IMR-90 (cell line): ENCODE results near the gene NOC2L. TPM values are rescaled to one million over a fixed set of nuclear protein-coding genes. Genes with fewer than 3 reads are reported as not detected.

Experiments
- ATAC-seq: fragments of 200-7000 bp; cut with Tn5 transposase; 2 replicates; pipeline ENCODE4 v1.9.1; 2020; ENCODE audit warnings: low read depth, mild to moderate bottlenecking, moderate library complexity
- BruUV-seq: library from RNA; stranded (reverse); fragments of 400-500 nt; replicated peaks from 2 replicates; lab custom pipeline; 2021; lab: Mats Ljungman, UMichigan
- CTCF ChIA-PET: fragments of 300-600 bp; formaldehyde crosslinking; extraction: SDS; loops from one replicate; lab custom pipeline; 2021; ENCODE audit warnings: antibody characterized with exemption; lab: Yijun Ruan, JAX
- POLR2A ChIA-PET: fragments of 300-600 bp; sonication (Branson Sonifier 250); formaldehyde crosslinking; loops from one replicate; lab custom pipeline; 2022; ENCODE audit warnings: antibody characterized with exemption; ENCODE audit not compliant: unreplicated experiment; lab: Charles Lee
- DNase-seq: peaks from one replicate; pipeline ENCODE4 v3.0.0; 2013
- H2AFZ ChIP-seq: replicated peaks from 2 replicates; pipeline ENCODE3; 2013; ENCODE audit warnings: low read length, mild to moderate bottlenecking; ENCODE audit not compliant: poor library complexity
- H2AK5ac ChIP-seq: 2 replicates; pipeline ENCODE4 v1.6.1; 2013; ENCODE audit warnings: low read depth, low read length, inconsistent platforms
- H2AK9ac ChIP-seq: replicated peaks from 2 replicates; pipeline ENCODE3; 2013; ENCODE audit warnings: mild to moderate bottlenecking, low read depth, low read length, moderate library complexity; ENCODE audit not compliant: poor library complexity
- H2BK120ac ChIP-seq: 2 replicates; pipeline ENCODE4 v1.6.1; 2013; ENCODE audit warnings: low read depth, low read length, inconsistent platforms
- H2BK15ac ChIP-seq: 3 replicates; pipeline ENCODE4 v1.6.1; 2013; ENCODE audit warnings: low read depth, low read length, inconsistent platforms
- H2BK20ac ChIP-seq: 2 replicates; pipeline ENCODE4 v1.6.1; 2013; ENCODE audit warnings: low read depth, mild to moderate bottlenecking, inconsistent platforms, low read length, moderate library complexity
- H2BK5ac ChIP-seq: 2 replicates; pipeline ENCODE4 v1.6.1; 2013; ENCODE audit warnings: mild to moderate bottlenecking, low read depth, low read length, inconsistent platforms; ENCODE audit not compliant: poor library complexity, severe bottlenecking
- H3K14ac ChIP-seq: replicated peaks from 2 replicates; pipeline ENCODE4 v1.6.1; 2013; ENCODE audit warnings: low read depth, low read length, inconsistent platforms
- H3K18ac ChIP-seq: 2 replicates; pipeline ENCODE4 v1.6.1; 2013; ENCODE audit warnings: low read depth, low read length, control low read depth
- H3K23ac ChIP-seq: 2 replicates; pipeline ENCODE4 v1.6.1; 2013; ENCODE audit warnings: low read depth, low read length, inconsistent platforms
- H3K27ac ChIP-seq: 2 replicates; pipeline ENCODE4 v1.5.1; 2013; ENCODE audit warnings: mild to moderate bottlenecking, control low read depth, low read length; ENCODE audit not compliant: insufficient read depth
- H3K27me3 ChIP-seq: 2 replicates; pipeline ENCODE4 v1.6.1; 2013; ENCODE audit warnings: low read length; ENCODE audit not compliant: control insufficient read depth, insufficient read depth
- H3K36me3 ChIP-seq: 2 replicates; pipeline ENCODE4 v1.6.1; 2013; ENCODE audit warnings: low read length, mixed read lengths; ENCODE audit not compliant: control insufficient read depth, insufficient read depth
- H3K4ac ChIP-seq: 2 replicates; pipeline ENCODE4 v1.6.1; 2013; ENCODE audit warnings: low read depth, low read length, inconsistent platforms
- H3K4me1 ChIP-seq: 2 replicates; pipeline ENCODE4 v1.6.1; 2013; ENCODE audit warnings: low read length, mixed read lengths; ENCODE audit not compliant: control insufficient read depth, insufficient read depth
- H3K4me2 ChIP-seq: 2 replicates; pipeline ENCODE4 v1.6.1; 2013; ENCODE audit warnings: low read depth, mild to moderate bottlenecking, control low read depth, low read length, moderate library complexity
- H3K4me3 ChIP-seq: 2 replicates; pipeline ENCODE4 v1.5.1; 2013; ENCODE audit warnings: low read depth, mild to moderate bottlenecking, control low read depth, low read length, moderate library complexity; ENCODE audit not compliant: insufficient read depth
- H3K56ac ChIP-seq: 2 replicates; pipeline ENCODE4 v1.6.1; 2013; ENCODE audit warnings: low read length, inconsistent platforms; ENCODE audit not compliant: insufficient read depth; ENCODE audit errors: extremely low read depth
- H3K79me1 ChIP-seq, 2 experiments: 2 replicates each; pipeline ENCODE4 v1.6.1; 2013; ENCODE audit warnings: low read length in 2 of 2, inconsistent platforms in 1 of 2, low read depth in 1 of 2
- H3K9ac ChIP-seq: 2 replicates; pipeline ENCODE4 v1.6.1; 2013; ENCODE audit warnings: low read depth, low read length, control low read depth
- H3K9me1 ChIP-seq: 2 replicates; pipeline ENCODE4 v1.6.1; 2013; ENCODE audit warnings: low read length, inconsistent platforms; ENCODE audit not compliant: insufficient read depth
- H3K9me3 ChIP-seq: 2 replicates; pipeline ENCODE4 v1.6.1; 2013; ENCODE audit warnings: low read length; ENCODE audit not compliant: control insufficient read depth, insufficient read depth
- H4K20me1 ChIP-seq: 2 replicates; pipeline ENCODE4 v1.6.1; 2013; ENCODE audit warnings: low read length, inconsistent platforms; ENCODE audit not compliant: insufficient read depth
- H4K5ac ChIP-seq: 2 replicates; pipeline ENCODE4 v1.6.1; 2013; ENCODE audit warnings: mild to moderate bottlenecking, low read depth, low read length, control low read depth
- H4K8ac ChIP-seq, 2 experiments: 2 replicates each; pipeline ENCODE4 v1.6.1; 2013; ENCODE audit warnings: low read depth in 2 of 2, low read length in 2 of 2, control low read depth in 1 of 2, inconsistent platforms in 1 of 2
- H4K91ac ChIP-seq: 2 replicates; pipeline ENCODE4 v1.6.1; 2013; ENCODE audit warnings: low read depth, low read length, inconsistent platforms; ENCODE audit not compliant: insufficient read depth
- BHLHE40 ChIP-seq: fragments of 150-350 bp; IDR thresholded peaks from 2 replicates; pipeline ENCODE4 v1.6.1; 2016; ENCODE audit warnings: mild to moderate bottlenecking, low read depth, low read length
- CEBPB ChIP-seq: IDR thresholded peaks from 2 replicates; pipeline ENCODE4 v1.6.1; 2012; ENCODE audit warnings: low read depth, low read length, improper control_type of control experiment
- CHD1 ChIP-seq: IDR thresholded peaks from 2 replicates; pipeline ENCODE4 v1.6.1; 2012; ENCODE audit warnings: low read depth, low read length, improper control_type of control experiment
- MAFK ChIP-seq: IDR thresholded peaks from 2 replicates; pipeline ENCODE4 v1.6.1; 2012; ENCODE audit warnings: low read depth, low read length, improper control_type of control experiment
- MAZ ChIP-seq: IDR thresholded peaks from 2 replicates; pipeline ENCODE4 v1.6.1; 2012; ENCODE audit warnings: low read depth, mild to moderate bottlenecking, low read length, improper control_type of control experiment, moderate library complexity, borderline replicate concordance
- NFE2L2 ChIP-seq: fragments of 150-350 bp; IDR thresholded peaks from 2 replicates; pipeline ENCODE4 v1.6.1; 2016; ENCODE audit warnings: low read depth, mild to moderate bottlenecking, low read length
- RAD21 ChIP-seq: IDR thresholded peaks from 2 replicates; pipeline ENCODE4 v1.6.1; 2012; ENCODE audit warnings: low read length, improper control_type of control experiment
- RFX5 ChIP-seq: IDR thresholded peaks from 2 replicates; pipeline ENCODE4 v1.8.0; 2012; ENCODE audit warnings: low read depth, mild to moderate bottlenecking, low read length, moderate library complexity
- WGBS, 2 experiments: methylation state at CpG; one replicate each; pipeline versions ENCODE4 v1.1.5 to v1.1.7; 2013; ENCODE audit warnings: missing lambda C conversion rate in 2 of 2; ENCODE audit not compliant: insufficient read length in 1 of 2; ENCODE audit errors: extremely low coverage in 2 of 2; 5-methylcytosine and 5-hydroxymethylcytosine counted together
- dilution Hi-C: fragments of 300-500 bp; cut with HindIII; formaldehyde crosslinking; loops from one replicate; pipeline ENCODE4 v1.14.3; 2018; ENCODE audit warnings: low sequenced_read_pairs; ENCODE audit not compliant: unreplicated experiment
- in situ Hi-C: fragments of 300-500 bp; cut with MboI; formaldehyde crosslinking; loops from 3 replicates; pipeline ENCODE4 v1.14.3; 2019; ENCODE audit warnings: low sequenced_read_pairs, inconsistent platforms, mixed read lengths
- intact Hi-C: fragments of 100-400 bp; cut with micrococcal nuclease; formaldehyde crosslinking; loops from 2 replicates; pipeline ENCODE4 v1.10.0; 2022
- polyA plus RNA-seq, 3 experiments: library from polyadenylated mRNA; depleted of rRNA; stranded (reverse); fragments of >200 nt; gene quantifications; 2 replicates each; pipeline ENCODE4 v1.2.3, GENCODE V29; 2012; ENCODE audit warnings: low replicate concordance in 1 of 3
- total RNA-seq: library from RNA; depleted of rRNA; stranded (reverse); fragments of >200 nt; gene quantifications from 2 replicates; pipeline ENCODE4 v1.2.3, GENCODE V29; 2012
- TF ChIP-seq, protein P1 (sequence below): conservative IDR thresholded peaks from 2 replicates; pipeline ENCODE4 v1.5.1; 2012; ENCODE audit warnings: mild to moderate bottlenecking, low read depth, low read length, improper control_type of control experiment

The NOC2L gene
- total and polyA plus RNA-seq, 2 of the 4 experiments (the other 2 are of a cell fraction) = 74.2 to 106 TPM

DNA sequence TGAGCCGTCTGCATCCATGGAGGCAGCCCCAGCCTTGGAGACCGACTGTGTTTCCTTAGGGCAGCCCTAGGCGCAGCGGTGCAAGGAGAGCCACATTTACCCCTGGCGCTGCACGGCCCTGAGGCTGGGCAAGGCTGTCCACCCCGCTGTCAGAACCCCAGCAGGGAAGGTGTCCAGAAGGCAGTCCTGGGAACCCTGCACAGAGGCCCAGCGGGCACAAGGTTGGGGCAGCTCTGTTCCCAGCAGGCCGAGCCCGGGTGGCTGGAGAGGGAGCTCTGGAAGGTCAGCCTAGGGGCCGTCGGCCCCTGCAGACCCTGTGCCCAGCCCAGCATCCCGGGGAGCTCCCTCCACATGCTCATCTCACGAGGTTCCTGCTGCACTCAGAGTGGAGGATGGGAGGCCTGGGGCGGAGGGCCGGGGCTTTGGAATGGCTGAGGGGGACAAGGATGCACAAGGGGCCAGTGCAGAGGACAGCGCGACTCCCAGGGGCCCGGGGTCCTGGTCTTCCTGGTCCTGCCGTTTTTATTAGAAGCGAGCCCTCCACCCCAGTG is 55.3 kb downstream of the NOC2L start:
- Histone ChIP-seq H3K4me3 (no peak overlapping the region; the same call in 1 of the 2 replicates), H3K36me3 (no peaks in the 10 kb centered on the region), H4K91ac (no peak overlapping the region), H3K27ac (no peak overlapping the region), H3K9me1 (no peaks in the 10 kb centered on the region), H3K18ac (no peak overlapping the region), H3K4me2 (peak overlapping the region; percentile 50; the same call in 1 of the 2 replicates), H4K8ac (peak overlapping the region in 1 of 2 experiments; percentile 84; a peak in 3 of 4 replicates), H2AK5ac (peak overlapping the region; percentile 45; the same call in 1 of the 2 replicates), H3K56ac (no peak overlapping the region), H3K79me1 (peaks cover 0 to 7% of the 10 kb centered on the region in 2 experiments; a peak in 1 of 4 replicates), H2BK120ac (no peak overlapping the region), H3K4ac (peak overlapping the region; percentile 65; the same call in 1 of the 2 replicates), H2BK15ac (no peak overlapping the region), H3K4me1 (peaks cover 17% of the 10 kb centered on the region), H2AK9ac (peak overlapping the region; percentile 90), H3K9ac (no peak overlapping the region), H4K20me1 (no peaks in the 10 kb centered on the region), H4K5ac (peak overlapping the region; percentile 23; the same call in 1 of the 2 replicates), H3K9me3 (no peaks in the 10 kb centered on the region), H2BK5ac (no peak overlapping the region), H2BK20ac (no peak overlapping the region), H3K27me3 (peaks cover 11% of the 10 kb centered on the region; the same call in 1 of the 2 replicates), H2AFZ (peak overlapping the region; percentile 89), H3K23ac (no peak overlapping the region), H3K14ac (no peak overlapping the region)
- DNase-seq (no peak), ATAC-seq (no peak)
- no TSS peak for BruUV-seq
- CTCF ChIA-PET = no interaction called here
- TF ChIP-seq CHD1 = no peak
- no peak for TF ChIP-seq MAZ
- TF ChIP-seq CEBPB = no peak
- no peak for TF ChIP-seq MAFK
- no peak for TF ChIP-seq NFE2L2
- TF ChIP-seq, protein P1, sequence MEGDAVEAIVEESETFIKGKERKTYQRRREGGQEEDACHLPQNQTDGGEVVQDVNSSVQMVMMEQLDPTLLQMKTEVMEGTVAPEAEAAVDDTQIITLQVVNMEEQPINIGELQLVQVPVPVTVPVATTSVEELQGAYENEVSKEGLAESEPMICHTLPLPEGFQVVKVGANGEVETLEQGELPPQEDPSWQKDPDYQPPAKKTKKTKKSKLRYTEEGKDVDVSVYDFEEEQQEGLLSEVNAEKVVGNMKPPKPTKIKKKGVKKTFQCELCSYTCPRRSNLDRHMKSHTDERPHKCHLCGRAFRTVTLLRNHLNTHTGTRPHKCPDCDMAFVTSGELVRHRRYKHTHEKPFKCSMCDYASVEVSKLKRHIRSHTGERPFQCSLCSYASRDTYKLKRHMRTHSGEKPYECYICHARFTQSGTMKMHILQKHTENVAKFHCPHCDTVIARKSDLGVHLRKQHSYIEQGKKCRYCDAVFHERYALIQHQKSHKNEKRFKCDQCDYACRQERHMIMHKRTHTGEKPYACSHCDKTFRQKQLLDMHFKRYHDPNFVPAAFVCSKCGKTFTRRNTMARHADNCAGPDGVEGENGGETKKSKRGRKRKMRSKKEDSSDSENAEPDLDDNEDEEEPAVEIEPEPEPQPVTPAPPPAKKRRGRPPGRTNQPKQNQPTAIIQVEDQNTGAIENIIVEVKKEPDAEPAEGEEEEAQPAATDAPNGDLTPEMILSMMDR = no peak
- TF ChIP-seq RFX5 = no peak
- no peak for TF ChIP-seq RAD21
- no peak for TF ChIP-seq BHLHE40
- in situ Hi-C loops (no loop called here), dilution Hi-C loops (no loop called here), intact Hi-C loops (loop anchor here (1.0 to 5.0 kb wide), 3 partner anchors 35 to 74 kb away; no protein-coding TSS in a partner anchor)
- WGBS, 2 experiments = 92% methylated on average over 5 of the region's 21 CpGs; no CpG with 5 or more reads in 1 of the 2 experiments
- POLR2A ChIA-PET = no interaction called here
